ENCODE data around the gene CHD1L.

DNA sequence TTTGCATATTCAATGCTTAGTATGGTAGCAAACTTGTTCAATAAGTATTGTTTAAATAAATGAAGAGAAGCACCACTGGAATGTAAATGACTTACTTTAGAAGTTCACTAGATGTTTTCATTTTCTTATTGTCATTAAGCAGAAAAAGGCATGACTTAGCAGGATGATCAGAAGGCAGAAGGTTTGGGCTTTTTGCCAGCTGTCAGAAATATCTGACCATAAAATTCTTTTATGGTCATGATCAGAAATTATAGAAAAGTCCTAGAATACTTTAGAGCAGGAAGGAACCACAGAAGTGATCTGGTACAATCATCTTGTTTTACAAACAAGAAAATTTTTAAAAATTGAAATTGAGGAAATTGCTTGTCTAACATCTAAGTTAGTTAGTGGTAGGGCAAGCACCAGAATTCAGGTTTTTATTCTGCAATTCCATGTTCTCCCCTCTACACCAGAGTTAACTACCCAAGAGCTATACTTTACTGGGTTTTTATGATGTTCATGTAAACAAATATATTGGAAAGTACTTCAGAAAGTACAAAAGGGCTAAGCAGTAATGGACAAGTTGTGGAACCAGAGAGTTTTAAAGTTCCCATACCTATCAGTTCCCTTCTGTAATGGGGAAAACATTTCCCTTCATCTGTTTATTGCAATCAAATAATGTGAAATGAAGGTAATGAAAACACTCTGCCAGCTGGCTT is 27.5 kb upstream of the CHD1L start:
- no peak for TF ChIP-seq POLR2A (IDR thresholded peaks at IDR 0.05)
- TF ChIP-seq, protein P1, sequence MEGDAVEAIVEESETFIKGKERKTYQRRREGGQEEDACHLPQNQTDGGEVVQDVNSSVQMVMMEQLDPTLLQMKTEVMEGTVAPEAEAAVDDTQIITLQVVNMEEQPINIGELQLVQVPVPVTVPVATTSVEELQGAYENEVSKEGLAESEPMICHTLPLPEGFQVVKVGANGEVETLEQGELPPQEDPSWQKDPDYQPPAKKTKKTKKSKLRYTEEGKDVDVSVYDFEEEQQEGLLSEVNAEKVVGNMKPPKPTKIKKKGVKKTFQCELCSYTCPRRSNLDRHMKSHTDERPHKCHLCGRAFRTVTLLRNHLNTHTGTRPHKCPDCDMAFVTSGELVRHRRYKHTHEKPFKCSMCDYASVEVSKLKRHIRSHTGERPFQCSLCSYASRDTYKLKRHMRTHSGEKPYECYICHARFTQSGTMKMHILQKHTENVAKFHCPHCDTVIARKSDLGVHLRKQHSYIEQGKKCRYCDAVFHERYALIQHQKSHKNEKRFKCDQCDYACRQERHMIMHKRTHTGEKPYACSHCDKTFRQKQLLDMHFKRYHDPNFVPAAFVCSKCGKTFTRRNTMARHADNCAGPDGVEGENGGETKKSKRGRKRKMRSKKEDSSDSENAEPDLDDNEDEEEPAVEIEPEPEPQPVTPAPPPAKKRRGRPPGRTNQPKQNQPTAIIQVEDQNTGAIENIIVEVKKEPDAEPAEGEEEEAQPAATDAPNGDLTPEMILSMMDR (IDR thresholded peaks at IDR 0.05): no peak
